ENCODE measurements around the gene LSM11.
A peak's percentile ranks its signal among the peaks of the same experiment; 100 is the strongest.
"Not testable (repeated sequence)": the region's sequence is repeated elsewhere in the genome, so short reads cannot be mapped to it uniquely, and the experiment has no call there.

The LSM11 gene

DNA sequence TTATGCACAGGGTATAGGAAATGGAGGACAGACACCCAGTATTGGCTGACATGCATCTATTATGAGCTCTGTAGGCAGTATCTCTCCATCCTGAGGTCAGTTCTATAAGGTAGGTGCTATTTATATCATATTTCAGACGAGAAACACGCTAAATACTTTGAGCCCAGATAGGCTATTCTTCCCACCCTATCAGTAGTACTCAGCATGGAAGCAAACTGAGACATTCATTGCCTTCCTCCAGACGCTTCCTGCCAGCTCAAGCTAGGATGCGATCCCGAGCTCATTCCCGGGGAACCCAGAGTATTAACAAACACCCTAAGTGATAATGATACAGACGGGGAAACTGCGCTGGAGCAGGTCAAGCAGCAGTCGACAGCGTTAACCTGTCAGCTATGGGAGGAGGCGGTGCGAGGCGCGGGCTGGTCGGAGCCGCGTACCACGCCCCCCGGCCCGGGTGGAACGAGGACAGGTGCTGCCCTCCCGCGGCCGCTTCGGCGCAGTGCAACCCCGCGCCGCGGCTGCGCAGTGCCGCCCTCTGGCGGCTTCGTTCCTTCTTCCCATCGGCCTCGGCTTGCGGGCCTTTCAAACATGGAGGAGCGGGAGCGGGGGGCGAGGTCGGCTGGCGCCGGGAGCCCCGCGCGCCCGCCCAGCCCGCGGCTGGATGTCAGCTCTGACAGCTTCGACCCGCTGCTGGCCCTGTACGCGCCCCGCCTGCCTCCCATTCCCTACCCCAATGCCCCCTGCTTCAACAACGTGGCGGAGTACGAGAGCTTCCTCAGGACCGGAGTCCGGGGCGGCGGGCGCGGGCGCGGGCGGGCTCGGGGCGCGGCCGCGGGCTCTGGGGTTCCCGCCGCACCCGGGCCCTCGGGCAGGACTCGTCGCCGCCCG, at the start of gene LSM11:
Gene LSM11, plus strand, starts transcription at position 550 of the 888 bp plus-strand sequence. Its CDS starts 39 bp downstream, at position 589.
- peak; percentile 96 for DNase-seq

DNA sequence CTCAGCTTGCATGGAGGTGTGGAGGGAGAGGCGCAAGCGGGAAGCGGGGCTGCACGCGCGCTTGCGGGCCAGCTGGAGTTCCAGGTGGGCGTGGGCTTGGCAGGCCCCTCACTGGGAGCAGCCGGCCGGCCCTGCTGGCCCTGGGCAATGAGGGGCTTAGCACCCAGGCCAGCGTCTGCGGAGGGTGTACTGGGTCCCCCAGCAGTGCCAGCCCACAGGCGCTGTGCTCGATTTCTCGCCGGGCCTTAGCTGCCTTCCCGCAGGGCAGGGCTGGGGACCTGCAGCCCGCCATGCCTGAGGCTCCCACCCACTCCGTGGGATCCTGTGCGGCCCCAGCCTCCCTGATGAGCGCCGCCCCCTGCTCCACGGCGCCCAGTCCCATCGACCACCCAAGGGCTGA, 49.7 kb upstream of the LSM11 start:
- not testable (repeated sequence) for DNase-seq

DNA sequence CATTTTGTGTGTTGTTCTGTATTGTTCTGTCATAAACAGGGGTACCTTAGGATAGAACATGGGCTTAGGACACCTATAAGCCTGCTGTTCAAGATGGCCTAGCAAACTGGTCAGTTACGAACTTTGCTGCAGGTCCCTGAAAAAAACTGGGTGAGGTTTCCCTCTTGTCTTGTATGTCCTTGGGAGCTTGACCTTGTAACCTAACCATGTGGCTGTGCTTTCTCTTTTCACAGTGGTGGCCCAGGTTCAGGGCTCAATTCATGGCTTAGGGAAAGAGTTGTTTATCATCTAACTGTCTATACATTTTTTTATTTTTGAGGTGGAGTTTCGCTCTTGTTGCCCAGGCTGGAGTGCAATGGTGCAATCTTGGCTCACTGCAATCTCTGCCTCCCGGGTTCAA, 47.4 kb upstream of the LSM11 start:
- DNase-seq: not testable (repeated sequence)

DNA sequence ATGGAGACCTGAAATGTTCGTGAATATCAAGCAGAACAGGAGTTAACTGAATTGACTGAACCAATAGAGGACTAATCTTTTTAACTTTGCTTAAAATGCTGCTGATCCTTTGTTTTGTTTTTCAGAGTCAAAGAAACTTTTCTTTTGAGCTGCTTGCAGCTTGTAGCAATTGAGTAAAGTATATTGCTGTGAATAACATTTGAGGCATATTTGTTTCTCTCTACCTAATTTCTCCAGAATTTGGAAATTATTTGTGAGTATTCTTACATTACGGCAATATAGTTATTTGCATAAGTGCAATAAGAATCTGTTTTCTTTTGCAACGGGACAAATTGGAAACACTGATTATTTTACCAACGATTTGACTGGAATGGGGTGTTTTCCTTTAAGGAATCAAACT, 44.8 kb upstream of the LSM11 start:
- DNase-seq: not testable (repeated sequence)

DNA sequence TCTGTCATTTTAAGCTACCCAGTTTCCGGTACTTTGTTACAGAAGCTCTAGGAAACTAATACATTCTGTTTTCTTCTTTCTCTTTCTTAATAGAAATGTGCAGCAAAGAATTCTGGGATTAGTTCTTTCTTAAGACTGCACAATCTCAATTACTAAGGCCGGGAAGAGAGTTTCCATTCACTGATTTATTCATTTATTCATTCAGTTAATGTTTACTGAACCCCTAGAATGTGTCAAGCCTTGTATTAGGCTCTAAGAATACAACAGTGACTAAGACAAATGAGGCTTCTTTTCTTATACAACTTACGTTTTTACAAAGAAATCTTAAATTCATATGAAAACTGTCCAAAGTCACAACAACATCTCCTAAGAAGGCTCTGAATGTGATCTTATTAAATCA, 39.8 kb upstream of the LSM11 start:
- no peak for DNase-seq

DNA sequence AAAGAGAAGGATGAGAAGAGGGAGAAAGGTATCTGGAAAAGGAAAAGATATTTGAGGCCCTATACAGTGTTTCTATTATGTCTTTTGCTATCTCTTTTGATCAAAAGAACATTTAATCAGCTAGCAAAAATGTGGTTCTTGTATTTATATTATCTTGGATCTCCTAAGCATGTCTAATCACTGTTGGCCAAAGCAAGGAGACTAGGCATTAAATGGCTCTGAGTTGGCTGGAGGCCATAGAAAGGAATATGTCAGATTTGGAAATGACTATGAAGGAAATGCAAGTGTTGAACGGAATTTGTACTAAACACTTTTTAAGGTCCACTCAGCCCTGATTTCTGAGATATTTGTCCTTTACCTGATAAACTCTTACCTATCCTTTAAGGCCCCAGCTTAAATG, 34.6 kb upstream of the LSM11 start:
- no peak for DNase-seq

DNA sequence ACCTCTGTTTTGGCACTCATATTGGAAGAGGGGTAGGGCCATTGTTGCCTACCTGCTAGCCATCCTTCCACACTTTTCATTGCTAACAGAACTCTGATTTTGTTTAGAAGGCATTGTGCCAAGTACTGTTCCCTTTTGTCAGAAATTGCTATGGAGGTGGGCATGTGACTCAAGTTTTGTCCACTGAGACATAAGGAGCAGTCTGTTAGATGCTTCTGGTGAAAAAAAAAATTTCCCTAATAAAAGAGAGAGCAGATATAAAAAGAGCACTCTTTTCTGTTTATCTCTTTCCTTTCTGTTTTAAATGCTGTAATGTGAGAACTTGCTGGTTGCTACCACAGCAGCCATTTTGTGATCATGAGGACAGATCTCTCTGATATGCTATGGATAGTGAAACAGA, 34.2 kb upstream of the LSM11 start:
- DNase-seq: no peak

DNA sequence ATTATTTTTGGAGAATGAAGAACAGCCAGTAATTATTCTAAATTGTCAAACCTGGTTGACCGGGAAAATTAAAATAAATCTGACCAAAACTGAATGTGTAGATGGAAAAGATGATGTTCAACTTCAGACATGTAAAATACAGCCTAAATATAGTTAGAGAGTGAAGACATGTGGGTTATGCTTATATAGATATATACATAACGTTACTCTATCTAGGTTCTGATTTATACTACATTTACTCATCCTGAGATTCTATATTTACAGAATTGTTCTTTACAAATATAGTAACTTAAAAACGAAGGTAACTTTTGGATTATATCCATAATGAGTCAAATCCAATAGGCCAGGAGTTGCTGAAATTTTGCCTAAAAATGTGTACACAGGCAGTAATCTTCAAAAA, 33.1 kb upstream of the LSM11 start:
- no peak for DNase-seq

DNA sequence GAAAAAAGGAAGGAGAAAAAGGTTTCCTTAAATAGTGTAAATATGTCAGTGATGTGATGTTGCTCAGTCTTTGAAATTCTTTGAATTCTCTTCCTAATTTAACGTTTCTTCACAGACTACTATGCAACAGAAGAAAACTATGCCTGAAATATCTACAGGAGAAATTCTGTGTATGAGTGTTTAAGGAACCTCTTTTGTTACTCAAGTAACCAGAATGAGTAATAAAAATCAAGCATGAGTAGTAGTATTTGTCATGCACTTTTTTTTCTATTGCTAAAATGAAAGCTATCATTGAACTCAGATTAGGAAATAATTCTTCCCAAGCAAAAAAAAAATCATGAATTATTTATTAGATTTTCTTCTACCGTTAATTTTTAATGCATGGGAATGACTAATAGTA, 32.6 kb upstream of the LSM11 start:
- no peak for DNase-seq

DNA sequence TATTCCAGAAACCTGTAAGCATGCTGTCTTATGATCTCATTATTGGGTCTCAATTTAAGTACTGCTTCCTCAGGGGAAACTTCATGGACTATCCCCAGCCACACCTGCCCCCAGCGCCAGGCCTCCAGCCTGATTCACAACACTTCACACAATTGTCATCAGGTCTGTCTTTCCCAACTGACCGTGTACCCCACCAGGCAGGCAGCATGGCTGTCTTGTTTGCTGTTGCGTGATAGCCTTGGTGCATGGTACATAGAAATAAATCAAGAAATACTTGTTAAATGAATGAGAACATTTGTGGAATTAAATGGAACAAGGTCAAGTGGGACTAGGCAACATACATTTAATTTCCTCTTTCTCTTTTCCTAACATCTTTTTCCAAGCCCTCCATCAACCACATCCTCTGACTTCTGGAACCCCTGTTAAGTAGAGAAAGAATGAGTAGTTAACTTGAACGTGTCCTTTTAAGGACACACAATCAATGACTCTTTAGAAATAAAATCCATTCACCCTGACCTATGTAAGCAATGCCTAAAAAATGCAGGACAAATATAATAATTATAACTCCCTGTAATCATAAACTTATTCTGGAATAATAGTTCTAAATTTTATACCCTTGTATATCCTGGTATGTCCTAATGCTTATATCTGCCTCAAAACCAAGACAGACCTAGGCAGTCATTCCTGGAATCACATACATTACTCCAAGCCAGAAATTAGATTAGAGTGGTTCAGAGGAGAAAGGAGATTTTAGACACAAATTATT, 29.5 kb upstream of the LSM11 start:
- DNase-seq: no peak

DNA sequence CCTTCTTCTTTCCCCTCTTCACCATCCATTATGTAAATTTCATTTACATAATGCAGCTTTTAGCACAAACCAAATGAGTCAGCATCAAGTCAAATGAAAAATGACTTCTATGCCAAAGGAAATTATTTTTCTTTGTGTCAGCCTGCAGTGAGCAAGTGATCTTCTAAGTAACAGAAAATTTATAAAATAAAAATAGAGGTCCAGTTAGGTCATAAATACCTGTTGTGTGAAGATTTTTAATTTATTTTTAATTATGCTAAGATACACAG, 29.0 kb upstream of the LSM11 start:
- DNase-seq: no peak

DNA sequence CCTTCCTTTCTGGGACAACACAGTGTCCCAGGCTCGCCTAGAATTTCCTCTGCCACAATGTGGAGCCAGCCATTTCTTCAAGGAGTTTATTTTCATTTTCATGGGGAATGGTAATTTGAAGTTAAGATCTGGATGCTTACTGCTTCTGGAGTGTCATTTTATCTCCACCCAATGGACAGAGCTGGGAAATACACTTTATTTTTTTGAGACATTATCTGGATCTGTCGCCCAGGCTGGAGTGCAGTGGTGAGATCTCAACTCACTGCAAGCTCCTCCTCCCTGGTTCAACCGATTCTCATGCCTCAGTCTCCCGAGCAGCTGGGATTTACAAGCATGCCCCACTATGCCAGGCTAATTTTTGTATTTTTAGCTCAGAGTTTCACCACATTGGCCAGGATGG, 25.0 kb upstream of the LSM11 start:
- DNase-seq: peak; percentile 83

DNA sequence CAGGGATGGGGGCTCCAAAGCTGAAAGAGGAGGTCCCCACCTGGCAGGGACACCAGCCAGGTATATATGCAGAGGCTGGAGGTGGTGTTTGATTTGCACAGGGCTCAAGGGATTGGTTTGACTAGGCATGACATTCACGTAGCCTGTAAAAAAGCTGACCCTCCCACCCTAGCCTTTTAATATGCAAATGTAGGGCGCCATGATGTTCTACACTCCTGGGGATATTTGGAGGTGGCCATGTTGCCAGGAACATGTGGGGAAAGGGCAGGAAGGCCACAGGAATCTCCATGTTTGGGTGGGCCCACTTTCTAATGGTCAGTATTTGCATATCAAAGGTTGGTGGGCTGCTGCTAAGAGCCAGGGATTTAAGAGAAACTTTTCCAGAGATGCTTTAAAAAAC, 24.3 kb upstream of the LSM11 start:
- no peak for DNase-seq

DNA sequence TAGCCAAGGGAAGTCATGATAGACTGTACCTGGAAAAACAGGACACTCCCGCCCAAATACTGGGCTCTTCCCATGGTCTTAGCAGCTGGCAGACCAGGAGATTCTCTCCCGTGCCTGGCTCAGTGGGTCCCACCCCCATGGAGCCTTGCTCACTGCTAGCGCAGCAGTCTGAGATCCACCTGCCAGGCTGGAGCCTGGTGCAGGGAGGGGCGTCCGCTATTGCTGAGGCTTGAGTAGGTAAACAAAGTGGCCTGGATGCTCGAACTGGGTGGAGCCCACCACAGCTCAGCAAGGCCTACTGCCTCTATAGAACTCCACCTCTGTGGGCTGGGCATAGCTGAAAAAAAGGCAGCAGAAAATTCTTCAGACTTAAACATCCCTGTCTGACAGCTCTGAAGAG, 22.4 kb upstream of the LSM11 start:
- no peak for DNase-seq

DNA sequence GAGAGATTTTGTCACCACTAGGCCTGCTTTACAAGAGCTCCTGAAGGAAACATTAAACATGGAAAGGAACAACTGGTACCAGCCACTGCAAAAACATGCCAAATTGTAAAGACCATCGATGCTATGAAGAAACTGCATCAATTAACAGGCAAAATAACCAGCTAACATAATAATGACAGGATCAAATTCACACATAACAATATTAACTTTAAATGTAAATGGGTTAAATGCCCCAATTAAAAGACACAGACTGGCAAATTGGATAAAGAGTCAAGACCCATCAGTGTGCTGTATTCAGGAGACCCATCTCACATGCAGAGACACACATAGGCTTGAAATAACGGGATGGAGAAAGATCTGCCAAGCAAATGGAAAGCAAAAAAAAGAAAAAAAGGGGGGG, 20.6 kb upstream of the LSM11 start:
- not testable (repeated sequence) for DNase-seq

DNA sequence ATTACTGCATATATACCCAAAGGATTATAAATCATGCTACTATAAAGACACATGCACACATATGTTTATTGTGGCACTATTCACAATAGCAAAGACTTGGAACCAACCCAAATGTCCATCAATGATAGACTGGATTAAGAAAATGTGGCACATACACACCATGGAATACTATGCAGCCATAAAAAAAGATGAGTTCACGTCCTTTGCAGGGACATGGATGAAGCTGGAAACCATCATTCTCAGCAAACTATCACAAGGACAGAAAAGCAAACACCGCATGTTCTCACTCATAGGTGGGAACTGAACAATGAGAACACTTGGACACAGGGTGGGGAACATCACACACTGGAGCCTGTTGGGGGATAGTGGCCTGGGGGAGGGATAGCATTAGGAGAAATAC, 16.9 kb upstream of the LSM11 start:
- not testable (repeated sequence) for DNase-seq

DNA sequence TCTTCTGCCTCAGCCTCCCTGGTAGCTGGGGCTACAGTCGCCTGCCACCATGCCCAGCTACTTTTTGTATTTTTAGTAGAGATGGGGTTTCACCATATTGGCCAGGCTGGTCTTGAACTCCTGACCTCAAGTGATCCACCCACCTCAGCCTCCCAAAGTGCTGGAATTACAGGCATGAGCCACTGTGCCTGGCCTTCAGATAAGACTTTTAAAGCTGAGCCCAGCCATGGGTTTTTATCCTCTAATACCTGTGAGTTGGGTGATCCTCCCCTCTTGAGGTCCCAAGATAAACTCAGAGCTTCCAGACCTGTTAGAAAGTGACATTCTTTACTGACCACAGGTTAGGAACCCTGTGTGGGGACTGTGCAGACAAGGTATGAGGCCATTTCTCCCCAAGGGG, 15.7 kb upstream of the LSM11 start:
- DNase-seq: not testable (repeated sequence)

DNA sequence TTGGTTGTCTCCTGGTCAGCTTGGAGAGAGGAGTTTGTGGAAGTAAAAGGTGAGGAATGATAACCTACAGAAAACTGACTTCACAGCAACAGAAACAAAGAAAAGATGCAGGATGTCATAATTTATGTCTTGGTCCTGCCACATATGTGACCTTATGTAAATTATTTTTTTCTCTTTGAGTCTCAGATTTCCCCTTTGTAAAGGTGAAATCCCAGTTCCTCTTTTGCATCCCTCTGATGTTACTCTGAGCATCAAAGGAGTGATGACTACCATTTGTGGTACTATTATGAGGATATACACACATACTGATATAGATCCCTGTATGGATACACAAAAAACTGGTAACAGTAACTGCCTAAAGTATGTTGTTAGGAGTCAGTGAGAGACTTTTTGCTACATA, 13.7 kb upstream of the LSM11 start:
- DNase-seq: no peak

DNA sequence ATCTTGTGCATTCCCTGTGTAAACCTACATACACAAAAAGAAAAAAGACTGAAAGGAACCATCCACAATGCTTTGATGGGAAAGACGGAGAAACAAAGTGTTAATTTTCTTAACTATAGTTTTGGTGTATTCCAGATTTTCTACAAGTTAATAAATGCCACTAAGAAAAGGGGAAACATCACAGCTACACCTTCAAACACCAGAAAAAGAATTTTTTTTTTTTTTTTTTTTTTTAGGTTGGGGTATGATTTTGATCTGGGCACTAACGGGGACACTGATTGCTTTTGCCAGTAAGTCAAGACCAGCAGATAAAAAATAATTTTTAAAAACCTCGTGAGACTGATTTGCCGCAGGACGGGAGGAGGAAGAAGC, 12.6 kb upstream of the LSM11 start:
- DNase-seq: no peak

DNA sequence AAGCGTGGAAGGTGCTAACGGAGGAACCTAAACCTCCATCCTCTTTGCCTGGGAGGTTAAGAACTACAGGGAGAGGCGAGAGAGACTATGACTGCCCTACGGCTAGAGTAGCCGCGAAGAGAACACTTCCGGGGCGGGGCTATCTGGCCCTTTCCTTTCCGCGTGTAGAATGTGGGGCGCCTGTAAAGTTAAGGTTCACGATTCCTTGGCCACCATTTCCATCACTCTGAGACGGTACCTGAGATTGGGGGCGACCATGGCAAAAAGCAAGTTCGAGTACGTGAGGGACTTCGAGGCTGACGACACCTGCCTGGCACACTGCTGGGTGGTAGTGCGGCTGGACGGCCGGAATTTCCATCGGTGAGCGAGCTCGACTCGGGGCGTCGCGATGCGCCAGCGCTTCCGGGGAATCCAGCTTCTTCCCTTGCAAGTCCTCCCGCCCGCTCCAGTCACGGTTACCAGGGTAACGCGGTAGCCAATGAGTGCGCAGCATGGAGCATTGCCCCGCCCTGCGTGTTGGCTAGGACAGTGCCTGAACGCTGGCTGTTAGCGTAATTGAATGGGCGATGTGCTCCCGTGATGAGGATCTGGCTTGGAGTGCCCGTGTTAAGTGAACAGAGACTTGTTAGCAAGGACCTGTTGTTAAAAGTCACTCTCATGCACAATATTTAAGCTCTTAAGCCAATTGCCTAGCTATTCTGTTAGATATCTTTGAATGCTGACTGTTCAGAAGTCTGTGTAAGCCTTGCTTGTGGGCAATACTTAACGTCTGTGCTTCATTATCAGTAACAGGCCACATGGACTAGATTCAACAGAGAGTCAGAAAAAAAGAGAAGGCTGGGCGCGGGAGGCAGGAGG, 12.0 kb upstream of the LSM11 start, which contains the start of gene THG1L:
Gene THG1L, plus strand, starts transcription at position 149 of the 858 bp plus-strand sequence. Its CDS starts 21 bp downstream, at position 170.
- DNase-seq: peak; percentile 100

DNA sequence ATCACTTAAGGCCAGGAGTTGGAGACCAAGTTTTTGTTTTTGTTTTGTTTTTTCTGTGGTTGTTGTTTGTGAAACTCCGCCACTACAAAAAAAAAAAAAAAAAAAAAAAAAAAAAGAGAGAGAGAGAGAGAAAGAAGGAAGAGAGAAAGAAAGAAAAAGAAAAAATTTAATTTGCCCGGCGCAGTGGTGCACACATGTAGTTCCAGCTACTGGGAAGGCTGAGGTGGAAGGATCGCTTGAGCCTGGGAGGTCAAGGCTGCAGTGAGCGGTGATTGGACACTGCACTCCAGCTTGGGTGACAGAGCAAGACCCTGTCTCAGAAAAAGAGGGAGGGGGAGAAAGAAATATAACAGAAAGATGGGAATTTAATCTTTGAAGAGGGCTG, 11.4 kb upstream of the LSM11 start:
- DNase-seq: no peak

DNA sequence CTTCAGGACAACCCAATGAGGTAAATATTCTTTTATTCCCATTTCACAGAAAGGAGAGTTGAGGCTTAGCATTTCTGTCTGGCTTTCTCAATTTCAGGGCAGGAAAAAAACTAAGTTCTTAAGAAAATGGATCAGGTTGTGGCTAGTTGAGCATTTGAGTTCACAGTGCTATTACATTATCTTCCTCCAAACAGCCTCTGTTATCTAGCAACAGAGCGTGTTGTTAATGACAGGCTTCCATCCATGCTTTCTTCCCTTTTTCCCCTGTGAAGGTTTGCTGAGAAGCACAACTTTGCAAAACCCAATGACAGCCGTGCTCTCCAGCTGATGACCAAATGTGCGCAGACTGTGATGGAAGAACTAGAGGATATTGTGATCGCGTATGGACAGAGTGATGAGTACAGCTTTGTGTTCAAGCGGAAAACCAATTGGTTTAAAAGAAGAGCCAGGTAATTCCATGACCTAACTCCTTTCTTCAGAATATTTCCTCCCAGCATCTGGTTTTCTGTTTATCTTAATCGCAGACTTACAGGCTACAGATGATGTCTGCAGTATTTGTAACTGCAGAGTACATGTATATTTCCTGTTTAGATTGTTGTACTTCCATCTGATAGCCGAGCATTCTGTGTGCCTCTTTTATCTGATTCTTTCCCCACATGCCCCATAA, 10.8 kb upstream of the LSM11 start:
- DNase-seq: no peak

DNA sequence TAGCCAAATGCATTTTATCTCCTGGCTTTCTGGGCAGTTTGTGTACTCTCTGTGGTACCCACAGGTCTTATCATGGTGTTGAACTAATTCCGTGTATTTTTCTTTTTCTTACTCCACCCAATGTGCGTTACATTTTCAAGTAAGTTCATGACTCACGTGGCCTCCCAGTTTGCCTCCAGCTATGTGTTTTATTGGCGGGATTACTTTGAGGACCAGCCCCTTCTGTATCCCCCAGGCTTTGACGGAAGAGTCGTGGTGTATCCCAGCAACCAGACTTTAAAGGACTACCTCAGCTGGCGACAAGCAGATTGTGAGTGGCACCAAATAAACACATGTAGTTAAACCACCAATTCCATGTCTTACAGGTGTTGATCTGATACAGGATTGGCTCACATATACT, 9.1 kb upstream of the LSM11 start:
- DNase-seq: no peak

Data from eye (tissue), 1 donor.